ENCODE results near the gene MAP3K12.

DNA sequence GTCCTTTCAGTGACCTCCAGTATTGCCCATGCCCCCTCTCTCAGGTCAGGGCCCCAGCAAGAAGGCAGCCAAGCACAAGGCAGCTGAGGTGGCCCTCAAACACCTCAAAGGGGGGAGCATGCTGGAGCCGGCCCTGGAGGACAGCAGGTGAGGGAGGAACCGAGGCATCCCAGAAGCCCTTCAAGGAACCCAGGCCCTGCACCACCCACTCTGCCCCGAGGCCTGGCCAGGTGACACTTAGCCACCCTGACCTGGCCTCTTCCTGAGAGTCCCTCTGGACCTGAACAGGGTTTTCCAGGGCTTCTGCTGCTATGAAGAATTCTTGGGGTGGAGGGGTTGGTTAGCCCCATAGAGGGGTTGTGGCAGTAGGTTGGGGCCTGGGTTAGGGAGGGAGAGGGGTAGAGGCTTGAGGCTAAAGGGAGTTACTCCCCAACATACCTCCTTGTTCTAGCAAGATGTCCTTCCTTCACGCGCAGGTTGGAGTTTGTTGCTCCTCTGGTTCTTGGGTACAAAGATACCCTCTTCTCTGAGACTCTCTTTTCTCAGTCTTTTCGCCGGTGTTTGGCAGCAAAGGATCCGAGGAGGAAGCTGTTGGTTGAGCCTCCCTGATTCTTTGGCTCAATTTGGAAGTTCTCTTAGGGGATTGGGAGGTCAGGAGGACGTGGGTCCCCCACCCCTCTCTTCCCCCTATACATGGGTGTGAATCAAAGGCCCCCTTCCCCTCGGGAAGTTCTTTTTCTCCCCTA lies 3.9 kb upstream of the MAP3K12 start:
- TF ChIP-seq, protein P1, sequence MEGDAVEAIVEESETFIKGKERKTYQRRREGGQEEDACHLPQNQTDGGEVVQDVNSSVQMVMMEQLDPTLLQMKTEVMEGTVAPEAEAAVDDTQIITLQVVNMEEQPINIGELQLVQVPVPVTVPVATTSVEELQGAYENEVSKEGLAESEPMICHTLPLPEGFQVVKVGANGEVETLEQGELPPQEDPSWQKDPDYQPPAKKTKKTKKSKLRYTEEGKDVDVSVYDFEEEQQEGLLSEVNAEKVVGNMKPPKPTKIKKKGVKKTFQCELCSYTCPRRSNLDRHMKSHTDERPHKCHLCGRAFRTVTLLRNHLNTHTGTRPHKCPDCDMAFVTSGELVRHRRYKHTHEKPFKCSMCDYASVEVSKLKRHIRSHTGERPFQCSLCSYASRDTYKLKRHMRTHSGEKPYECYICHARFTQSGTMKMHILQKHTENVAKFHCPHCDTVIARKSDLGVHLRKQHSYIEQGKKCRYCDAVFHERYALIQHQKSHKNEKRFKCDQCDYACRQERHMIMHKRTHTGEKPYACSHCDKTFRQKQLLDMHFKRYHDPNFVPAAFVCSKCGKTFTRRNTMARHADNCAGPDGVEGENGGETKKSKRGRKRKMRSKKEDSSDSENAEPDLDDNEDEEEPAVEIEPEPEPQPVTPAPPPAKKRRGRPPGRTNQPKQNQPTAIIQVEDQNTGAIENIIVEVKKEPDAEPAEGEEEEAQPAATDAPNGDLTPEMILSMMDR (IDR thresholded peaks at IDR 0.05) = no peak
- TF ChIP-seq EZH2 (IDR thresholded peaks at IDR 0.05) = no peak

All from neural progenitor cell (in vitro differentiated cells).